Measurements from ENCODE around the gene KCNG3. TPM values are rescaled to one million over a fixed set of nuclear protein-coding genes. Genes with fewer than 3 reads are reported as not detected.

The KCNG3 gene
- total RNA-seq, 2 donors from 2014 or later, result 2.5 to 2.7 TPM

DNA sequence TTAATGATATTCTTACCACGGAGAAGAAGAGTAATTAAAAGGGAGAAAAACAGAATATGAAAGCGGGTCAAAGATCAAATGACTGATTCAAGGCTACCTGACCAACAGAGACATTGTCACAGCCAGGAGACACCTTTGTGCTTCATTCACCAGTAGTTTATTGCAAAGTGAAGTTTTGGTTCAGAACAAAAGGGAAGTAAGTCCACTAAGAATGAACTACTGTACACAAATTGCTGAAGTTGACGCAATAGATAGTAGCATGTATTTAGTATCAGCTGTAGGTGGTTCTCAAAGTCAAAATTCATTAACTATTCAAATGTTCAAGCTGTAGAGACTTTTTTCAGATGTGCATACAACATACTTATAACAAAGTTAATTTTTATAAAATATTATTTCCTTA, 68.1 kb downstream of the KCNG3 start:
- Histone ChIP-seq H3K4me1 (no peaks in the 10 kb centered on the region), H3K9ac (ENCODE audit: low read depth in 2 of 2, low read length in 2 of 2) (no peak overlapping the region), H3K27ac (no peak overlapping the region), H3K36me3 (no peaks in the 10 kb centered on the region), H3K27me3 (no peaks in the 10 kb centered on the region), H3K4me3 (no peak overlapping the region), H3K9me3 (no peaks in the 10 kb centered on the region)
- TF ChIP-seq, protein P1, sequence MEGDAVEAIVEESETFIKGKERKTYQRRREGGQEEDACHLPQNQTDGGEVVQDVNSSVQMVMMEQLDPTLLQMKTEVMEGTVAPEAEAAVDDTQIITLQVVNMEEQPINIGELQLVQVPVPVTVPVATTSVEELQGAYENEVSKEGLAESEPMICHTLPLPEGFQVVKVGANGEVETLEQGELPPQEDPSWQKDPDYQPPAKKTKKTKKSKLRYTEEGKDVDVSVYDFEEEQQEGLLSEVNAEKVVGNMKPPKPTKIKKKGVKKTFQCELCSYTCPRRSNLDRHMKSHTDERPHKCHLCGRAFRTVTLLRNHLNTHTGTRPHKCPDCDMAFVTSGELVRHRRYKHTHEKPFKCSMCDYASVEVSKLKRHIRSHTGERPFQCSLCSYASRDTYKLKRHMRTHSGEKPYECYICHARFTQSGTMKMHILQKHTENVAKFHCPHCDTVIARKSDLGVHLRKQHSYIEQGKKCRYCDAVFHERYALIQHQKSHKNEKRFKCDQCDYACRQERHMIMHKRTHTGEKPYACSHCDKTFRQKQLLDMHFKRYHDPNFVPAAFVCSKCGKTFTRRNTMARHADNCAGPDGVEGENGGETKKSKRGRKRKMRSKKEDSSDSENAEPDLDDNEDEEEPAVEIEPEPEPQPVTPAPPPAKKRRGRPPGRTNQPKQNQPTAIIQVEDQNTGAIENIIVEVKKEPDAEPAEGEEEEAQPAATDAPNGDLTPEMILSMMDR (IDR thresholded peaks at IDR 0.05), result no peak
- DNase-seq, result no peak
- intact Hi-C loops (cut with DNase I), result no loop called here

DNA sequence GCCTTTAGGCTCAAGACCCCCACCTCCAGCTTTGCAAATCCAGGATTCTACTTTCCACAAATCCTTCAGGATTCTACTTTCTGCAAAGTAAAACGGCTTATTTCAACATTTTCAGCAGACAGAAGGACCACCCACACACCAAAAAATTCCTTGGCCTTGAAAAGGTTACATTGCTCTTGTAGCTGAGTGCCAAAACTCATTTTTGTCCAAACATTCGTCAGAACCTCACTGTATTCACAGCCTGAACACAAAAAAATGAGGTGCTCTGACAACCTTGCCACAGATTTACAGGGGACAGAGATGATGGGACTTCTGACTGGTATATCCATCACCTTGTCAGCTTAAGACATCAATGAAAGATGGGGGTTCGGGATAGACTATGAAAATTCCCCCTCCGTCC, 69.7 kb downstream of the KCNG3 start:
- Histone ChIP-seq H3K9me3 (no peaks in the 10 kb centered on the region), H3K36me3 (no peaks in the 10 kb centered on the region), H3K4me3 (no peak overlapping the region), H3K9ac (ENCODE audit: low read depth in 2 of 2, low read length in 2 of 2) (no peak overlapping the region), H3K27ac (no peak overlapping the region), H3K27me3 (no peaks in the 10 kb centered on the region), H3K4me1 (no peaks in the 10 kb centered on the region)
- intact Hi-C loops (cut with DNase I), result no loop called here
- DNase-seq, result no peak
- TF ChIP-seq, protein P1 (IDR thresholded peaks at IDR 0.05), result no peak

DNA sequence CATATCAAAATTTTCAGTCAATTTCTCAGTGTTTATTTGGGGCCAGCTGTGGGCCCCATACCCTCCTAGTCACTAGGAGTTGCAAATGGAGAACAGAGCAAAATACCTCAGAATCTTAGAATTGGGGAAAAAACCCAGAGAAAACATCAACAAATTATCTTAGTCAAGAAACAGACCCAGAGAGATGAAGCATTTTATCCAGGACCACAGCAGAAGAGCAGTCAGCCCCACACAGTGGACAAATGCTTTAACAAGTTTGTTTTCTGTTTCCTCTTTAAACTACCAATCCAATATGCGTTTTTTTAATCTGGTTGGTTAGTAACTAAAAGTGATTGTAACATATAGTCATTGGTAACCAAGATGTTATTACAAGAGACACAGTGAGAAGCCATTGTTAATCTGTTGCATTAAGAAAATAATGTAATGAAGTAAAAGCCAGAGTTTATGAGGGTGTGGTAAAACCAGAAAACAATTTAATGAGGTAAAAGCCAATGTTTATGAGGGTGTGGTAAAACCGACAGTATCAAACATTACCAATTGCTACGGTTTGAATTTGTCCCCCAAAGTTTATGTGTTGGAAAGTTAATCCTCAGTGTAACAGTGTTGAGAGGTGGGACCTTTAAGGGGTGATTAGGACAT, 72.1 kb downstream of the KCNG3 start:
- H3K27me3 ChIP-seq, result no peaks in the 10 kb centered on the region
- no peaks in the 10 kb centered on the region for H3K9me3 ChIP-seq
- H3K36me3 ChIP-seq, result no peaks in the 10 kb centered on the region
- H3K9ac ChIP-seq (ENCODE audit: low read depth in 2 of 2, low read length in 2 of 2), result no peak overlapping the region
- H3K4me3 ChIP-seq, result no peak overlapping the region
- no peaks in the 10 kb centered on the region for H3K4me1 ChIP-seq
- TF ChIP-seq, protein P1 (IDR thresholded peaks at IDR 0.05), result no peak
- intact Hi-C loops (cut with DNase I), result no loop called here
- DNase-seq, result no peak
- no peak overlapping the region for H3K27ac ChIP-seq

DNA sequence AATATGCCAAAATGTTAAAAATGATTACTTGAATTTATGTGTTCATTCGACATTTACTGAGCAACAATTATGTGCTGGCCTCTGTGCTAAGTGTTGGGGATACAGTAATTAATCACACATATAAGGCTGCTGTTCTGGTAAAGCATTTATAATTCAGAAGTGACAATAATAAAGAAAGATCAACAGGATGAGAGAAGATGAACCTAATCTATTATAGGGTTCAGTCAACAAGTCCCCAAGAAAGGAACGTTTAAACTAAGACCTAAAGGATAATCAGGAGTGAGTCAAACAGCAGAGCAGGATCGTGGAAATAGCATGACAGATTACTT, 72.7 kb downstream of the KCNG3 start:
- Histone ChIP-seq H3K36me3 (no peaks in the 10 kb centered on the region), H3K27me3 (no peaks in the 10 kb centered on the region), H3K4me1 (no peaks in the 10 kb centered on the region), H3K4me3 (no peak overlapping the region), H3K9ac (ENCODE audit: low read depth in 2 of 2, low read length in 2 of 2) (no peak overlapping the region), H3K9me3 (no peaks in the 10 kb centered on the region), H3K27ac (no peak overlapping the region)
- TF ChIP-seq, protein P1 (IDR thresholded peaks at IDR 0.05), result no peak
- intact Hi-C loops (cut with DNase I), result no loop called here
- no peak for DNase-seq

DNA sequence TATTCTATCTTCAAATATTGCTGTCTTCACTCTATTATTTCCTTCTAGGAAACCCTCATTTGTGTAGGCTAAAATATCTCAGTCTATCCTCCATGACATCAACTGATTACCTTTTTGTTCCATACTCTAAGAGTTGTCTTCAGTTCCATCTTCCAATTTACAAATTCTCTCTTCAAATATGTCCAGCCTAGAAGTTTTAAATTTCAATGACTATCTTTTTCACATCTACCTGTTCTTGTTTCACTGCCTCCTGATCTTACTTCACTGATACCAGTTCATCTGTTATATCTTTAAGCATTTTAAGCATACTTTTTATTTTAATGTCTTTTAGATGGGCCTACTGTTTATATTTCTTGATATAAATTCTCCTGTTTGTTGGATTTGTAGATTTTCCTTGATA, 79.1 kb downstream of the KCNG3 start:
- Histone ChIP-seq H3K27me3 (no peaks in the 10 kb centered on the region), H3K4me1 (no peaks in the 10 kb centered on the region), H3K27ac (no peak overlapping the region), H3K9ac (ENCODE audit: low read depth in 2 of 2, low read length in 2 of 2) (no peak overlapping the region), H3K9me3 (no peaks in the 10 kb centered on the region), H3K4me3 (no peak overlapping the region), H3K36me3 (no peaks in the 10 kb centered on the region)
- intact Hi-C loops (cut with DNase I), result no loop called here
- TF ChIP-seq, protein P1 (IDR thresholded peaks at IDR 0.05), result no peak
- DNase-seq, result no peak
